Suppressor macrophage treated with lipopolysaccharide for 4 hours (primary cell): ENCODE data around the gene HIPK2.

Experiments
- DNase-seq: peaks from one replicate; pipeline ENCODE4 v3.0.0-alpha.2; 2020

The HIPK2 gene

GRCh38 chr7:139713061-139713460 lies 64.7 kb downstream of the HIPK2 start:
- no peak for DNase-seq

- DNase-seq = no peak
Measured at GRCh38 chr7:139711991-139712743, 65.6 kb downstream of the HIPK2 start.

- DNase-seq = no peak
Measured at GRCh38 chr7:139710036-139710435, 67.8 kb downstream of the HIPK2 start.

GRCh38 chr7:139709485-139709884 lies 68.3 kb downstream of the HIPK2 start:
- DNase-seq = no peak

- DNase-seq = no peak
Measured at GRCh38 chr7:139708541-139708940, 69.3 kb downstream of the HIPK2 start.

- no peak for DNase-seq
Measured at GRCh38 chr7:139706837-139707236, 71.0 kb downstream of the HIPK2 start.

- no peak for DNase-seq
Measured at GRCh38 chr7:139704308-139704879, 73.4 kb downstream of the HIPK2 start.

GRCh38 chr7:139703487-139704307 lies 74.1 kb downstream of the HIPK2 start:
- DNase-seq = no peak

- DNase-seq = peak; percentile 49
Measured at GRCh38 chr7:139702811-139703486, 74.8 kb downstream of the HIPK2 start.

GRCh38 chr7:139702313-139702731 lies 75.5 kb downstream of the HIPK2 start:
- DNase-seq = no peak

- no peak for DNase-seq
Measured at GRCh38 chr7:139701908-139702307, 75.9 kb downstream of the HIPK2 start.

GRCh38 chr7:139700505-139701235 lies 77.1 kb downstream of the HIPK2 start:
- no peak for DNase-seq

- DNase-seq = no peak
Measured at GRCh38 chr7:139699640-139700504, 77.9 kb downstream of the HIPK2 start.

GRCh38 chr7:139698844-139699243 lies 79.0 kb downstream of the HIPK2 start:
- DNase-seq = no peak

GRCh38 chr7:139698278-139698677 lies 79.5 kb downstream of the HIPK2 start:
- no peak for DNase-seq

GRCh38 chr7:139697056-139697455 lies 80.7 kb downstream of the HIPK2 start:
- no peak for DNase-seq

- peak; percentile 83 for DNase-seq
Measured at GRCh38 chr7:139696552-139696951, 81.2 kb downstream of the HIPK2 start.

GRCh38 chr7:139695588-139695987 lies 82.2 kb downstream of the HIPK2 start:
- no peak for DNase-seq

- no peak for DNase-seq
Measured at GRCh38 chr7:139695051-139695450, 82.7 kb downstream of the HIPK2 start.

- DNase-seq = no peak
Measured at GRCh38 chr7:139694389-139694676, 83.5 kb downstream of the HIPK2 start.

- no peak for DNase-seq
Measured at GRCh38 chr7:139693651-139694388, 84.0 kb downstream of the HIPK2 start.
